Chondrocyte (in vitro differentiated cells): Measurements from ENCODE around the gene PDXK. TPM values are rescaled to one million over a fixed set of nuclear protein-coding genes. Genes with fewer than 3 reads are reported as not detected.

Experiments
- DNase-seq: peaks from one replicate; pipeline ENCODE4 v3.0.0; 2021; ENCODE audit warnings: mixed read lengths, low spot score
- H3K27ac Mint-ChIP-seq: one replicate; pipeline ENCODE4 v1.8.0; 2021; ENCODE audit warnings: mild to moderate bottlenecking, moderate library complexity, mixed read lengths; ENCODE audit not compliant: unreplicated experiment
- H3K27me3 Mint-ChIP-seq: 2 replicates; pipeline ENCODE4 v1.8.0; 2021; ENCODE audit warnings: low read depth, mixed read lengths
- H3K36me3 Mint-ChIP-seq: 2 replicates; pipeline ENCODE4 v1.8.0; 2021; ENCODE audit warnings: low read depth, mixed read lengths
- H3K4me1 Mint-ChIP-seq: 2 replicates; pipeline ENCODE4 v1.8.0; 2021; ENCODE audit warnings: low read depth, mild to moderate bottlenecking, mixed read lengths
- H3K4me3 Mint-ChIP-seq: one replicate; pipeline ENCODE4 v1.8.0; 2021; ENCODE audit warnings: mild to moderate bottlenecking, moderate library complexity, mixed read lengths; ENCODE audit not compliant: unreplicated experiment
- H3K9me3 Mint-ChIP-seq: 2 replicates; pipeline ENCODE4 v1.8.0; 2021; ENCODE audit warnings: low read depth, mixed read lengths
- total RNA-seq: library from RNA; stranded (reverse); gene quantifications from 3 replicates; pipeline ENCODE4 v1.2.1, GENCODE V29; 2021
- TF ChIP-seq, protein P1 (sequence below): fragments of 200-600 bp; sonication (generic); IDR thresholded peaks from 2 replicates; pipeline ENCODE4 v1.5.0; 2021; ENCODE audit warnings: antibody characterized with exemption, mild to moderate bottlenecking, moderate library complexity

PDXK gene
- total RNA-seq, 1 donor from 2014 or later = 213 TPM

DNA sequence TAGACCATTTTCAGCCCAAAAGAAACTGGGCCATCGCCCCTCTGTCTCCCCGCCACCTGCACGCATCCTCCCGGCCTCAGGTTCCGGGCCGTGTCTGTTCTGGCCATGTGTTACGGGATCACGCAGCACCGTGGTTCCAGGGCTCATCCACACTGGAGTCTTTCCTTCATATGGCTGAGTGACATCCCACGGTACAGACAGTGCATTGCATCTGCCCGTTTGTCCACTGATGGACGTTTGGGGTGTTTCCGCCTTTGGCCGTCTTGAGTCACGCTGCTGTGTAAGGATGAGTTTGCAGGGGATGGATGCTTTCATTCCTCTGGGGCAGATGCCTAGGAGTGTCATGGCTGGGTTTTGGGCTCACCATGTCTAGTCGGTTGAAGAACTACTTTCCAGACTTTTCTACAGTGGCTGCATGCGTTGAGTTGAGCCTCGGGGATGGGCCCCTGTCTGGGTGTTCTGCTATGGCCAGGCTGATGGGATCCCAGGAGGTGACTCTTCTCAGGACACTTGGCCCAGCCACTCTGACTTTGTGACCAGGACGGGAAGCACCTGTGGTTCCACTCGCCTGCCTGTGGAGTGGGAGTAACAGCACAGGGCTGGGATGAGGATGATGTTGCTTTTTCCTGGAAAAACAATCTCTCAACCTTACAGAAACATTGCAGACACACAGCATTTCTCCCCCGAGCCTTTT is 87.2 kb downstream of the PDXK start:
- DNase-seq = no peak
- no peak overlapping the region for H3K27ac Mint-ChIP-seq
- H3K9me3 Mint-ChIP-seq = no peaks in the 10 kb centered on the region
- H3K4me3 Mint-ChIP-seq = no peak overlapping the region
- no peaks in the 10 kb centered on the region for H3K27me3 Mint-ChIP-seq
- TF ChIP-seq, protein P1, sequence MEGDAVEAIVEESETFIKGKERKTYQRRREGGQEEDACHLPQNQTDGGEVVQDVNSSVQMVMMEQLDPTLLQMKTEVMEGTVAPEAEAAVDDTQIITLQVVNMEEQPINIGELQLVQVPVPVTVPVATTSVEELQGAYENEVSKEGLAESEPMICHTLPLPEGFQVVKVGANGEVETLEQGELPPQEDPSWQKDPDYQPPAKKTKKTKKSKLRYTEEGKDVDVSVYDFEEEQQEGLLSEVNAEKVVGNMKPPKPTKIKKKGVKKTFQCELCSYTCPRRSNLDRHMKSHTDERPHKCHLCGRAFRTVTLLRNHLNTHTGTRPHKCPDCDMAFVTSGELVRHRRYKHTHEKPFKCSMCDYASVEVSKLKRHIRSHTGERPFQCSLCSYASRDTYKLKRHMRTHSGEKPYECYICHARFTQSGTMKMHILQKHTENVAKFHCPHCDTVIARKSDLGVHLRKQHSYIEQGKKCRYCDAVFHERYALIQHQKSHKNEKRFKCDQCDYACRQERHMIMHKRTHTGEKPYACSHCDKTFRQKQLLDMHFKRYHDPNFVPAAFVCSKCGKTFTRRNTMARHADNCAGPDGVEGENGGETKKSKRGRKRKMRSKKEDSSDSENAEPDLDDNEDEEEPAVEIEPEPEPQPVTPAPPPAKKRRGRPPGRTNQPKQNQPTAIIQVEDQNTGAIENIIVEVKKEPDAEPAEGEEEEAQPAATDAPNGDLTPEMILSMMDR = no peak
- peaks cover 4% of the 10 kb centered on the region for H3K4me1 Mint-ChIP-seq
- peaks cover 7% of the 10 kb centered on the region for H3K36me3 Mint-ChIP-seq

DNA sequence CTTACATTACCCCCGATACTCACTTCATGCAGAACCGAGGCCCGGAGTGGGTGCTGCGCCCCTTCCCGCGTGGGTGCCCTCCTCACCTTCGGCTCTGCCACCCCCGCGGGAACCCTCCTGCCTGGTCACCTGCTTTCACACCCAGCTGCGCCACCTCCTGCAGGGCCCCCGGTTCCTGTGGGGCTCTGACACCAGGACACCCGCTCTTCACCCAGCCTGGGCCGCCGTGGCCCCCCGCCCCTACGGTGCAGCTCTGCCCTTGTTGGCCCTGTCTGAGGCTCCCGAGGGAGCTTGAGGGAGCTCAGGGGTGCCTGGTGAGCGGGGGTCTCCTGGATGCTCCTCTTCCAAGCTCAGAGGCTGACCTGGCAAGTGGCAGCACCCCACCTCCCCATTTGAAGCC is 89.4 kb downstream of the PDXK start:
- Mint-ChIP-seq H3K4me1 (peaks cover 7% of the 10 kb centered on the region), H3K4me3 (no peak overlapping the region), H3K9me3 (no peaks in the 10 kb centered on the region), H3K27ac (no peak overlapping the region), H3K36me3 (peaks cover 1% of the 10 kb centered on the region), H3K27me3 (no peaks in the 10 kb centered on the region)
- peak; percentile 93 for DNase-seq
- TF ChIP-seq, protein P1 = no peak

DNA sequence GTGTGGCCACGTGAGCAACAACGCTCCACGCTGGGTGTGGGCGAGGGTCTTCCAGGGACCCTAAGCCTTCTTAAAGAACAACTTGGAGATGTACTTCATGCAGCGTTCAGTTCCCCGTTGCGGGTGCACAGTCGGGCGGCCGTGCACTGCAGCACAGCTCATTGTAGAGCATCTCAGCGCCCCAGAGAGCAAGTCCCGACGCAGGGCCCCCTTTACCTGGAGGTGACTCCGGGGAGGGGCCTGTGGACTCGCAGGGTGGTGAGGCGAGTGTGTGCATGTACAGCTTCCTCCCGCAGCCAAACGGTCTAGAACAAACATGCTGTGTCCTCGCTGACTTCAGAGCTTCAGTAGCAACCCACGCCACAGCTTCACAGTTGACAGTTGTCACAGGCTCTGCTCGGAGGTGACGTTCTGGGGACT is 89.9 kb downstream of the PDXK start:
- H3K9me3 Mint-ChIP-seq = no peaks in the 10 kb centered on the region
- TF ChIP-seq, protein P1 = no peak
- H3K4me3 Mint-ChIP-seq = no peak overlapping the region
- H3K36me3 Mint-ChIP-seq = no peaks in the 10 kb centered on the region
- DNase-seq = peak; percentile 88
- H3K27me3 Mint-ChIP-seq = no peaks in the 10 kb centered on the region
- no peak overlapping the region for H3K27ac Mint-ChIP-seq
- H3K4me1 Mint-ChIP-seq = peaks cover 7% of the 10 kb centered on the region

GRCh38 chr21:43809346-43809799 is 90.4 kb downstream of the PDXK start:
- H3K4me3 Mint-ChIP-seq = no peak overlapping the region
- TF ChIP-seq, protein P1 = no peak
- no peaks in the 10 kb centered on the region for H3K27me3 Mint-ChIP-seq
- H3K4me1 Mint-ChIP-seq = peaks cover 7% of the 10 kb centered on the region
- H3K9me3 Mint-ChIP-seq = no peaks in the 10 kb centered on the region
- no peaks in the 10 kb centered on the region for H3K36me3 Mint-ChIP-seq
- no peak overlapping the region for H3K27ac Mint-ChIP-seq
- peak; percentile 93 for DNase-seq

- no peak for DNase-seq
- no peak overlapping the region for H3K4me3 Mint-ChIP-seq
- peaks cover 3% of the 10 kb centered on the region for H3K27me3 Mint-ChIP-seq
- H3K9me3 Mint-ChIP-seq = no peaks in the 10 kb centered on the region
- TF ChIP-seq, protein P1 = no peak
- no peaks in the 10 kb centered on the region for H3K36me3 Mint-ChIP-seq
- H3K4me1 Mint-ChIP-seq = peaks cover 7% of the 10 kb centered on the region
- no peak overlapping the region for H3K27ac Mint-ChIP-seq
These were observed 91.0 kb downstream of the PDXK start for GRCh38 chr21:43809853-43810504.
